WTC11 (cell line): ENCODE data around the gene EYS.

Experiments used
- CTCF ChIP-seq: fragments of 200-600 bp; IDR thresholded peaks from 2 replicates; pipeline ENCODE4 v1.8.0; 2022; ENCODE audit warnings: antibody characterized with exemption
- E2F5 ChIP-seq: sonication (generic); formaldehyde crosslinking; IDR thresholded peaks from 2 replicates; pipeline ENCODE4 v1.8.1; 2022; ENCODE audit warnings: mild to moderate bottlenecking, moderate library complexity, missing genetic modification reagents
- HMGXB4 ChIP-seq: sonication (generic); formaldehyde crosslinking; IDR thresholded peaks from 2 replicates; pipeline ENCODE4 v1.8.1; 2023; ENCODE audit warnings: mild to moderate bottlenecking, moderate library complexity, missing genetic modification reagents
- RELA ChIP-seq: sonication (generic); formaldehyde crosslinking; IDR thresholded peaks from 2 replicates; pipeline ENCODE4 v1.8.1; 2022; ENCODE audit warnings: missing genetic modification reagents, mild to moderate bottlenecking, borderline replicate concordance
- TEAD4 ChIP-seq: sonication (generic); formaldehyde crosslinking; IDR thresholded peaks from 2 replicates; pipeline ENCODE4 v1.8.0; 2022; ENCODE audit warnings: mild to moderate bottlenecking, missing genetic modification reagents

GRCh38 chr6:64539917-64540316 lies 1167.1 kb downstream of the EYS start:
- TF ChIP-seq CTCF = no peak
- no peak for TF ChIP-seq TEAD4 (CRISPR knock-in tag)
- no peak for TF ChIP-seq RELA (CRISPR knock-in tag)
- TF ChIP-seq HMGXB4 = no peak
- TF ChIP-seq E2F5 = no peak
